IMR-90 (cell line): ENCODE data around the gene TNS3. TPM values are rescaled to one million over a fixed set of nuclear protein-coding genes. Genes with fewer than 3 reads are reported as not detected.

Source experiments
- ATAC-seq: fragments of 200-7000 bp; cut with Tn5 transposase; 2 replicates; pipeline ENCODE4 v1.9.1; 2020; ENCODE audit warnings: low read depth, mild to moderate bottlenecking, moderate library complexity
- BruUV-seq: library from RNA; stranded (reverse); fragments of 400-500 nt; replicated peaks from 2 replicates; lab custom pipeline; 2021; lab: Mats Ljungman, UMichigan
- CTCF ChIA-PET: fragments of 300-600 bp; formaldehyde crosslinking; extraction: SDS; loops from one replicate; lab custom pipeline; 2021; ENCODE audit warnings: antibody characterized with exemption; lab: Yijun Ruan, JAX
- POLR2A ChIA-PET: fragments of 300-600 bp; sonication (Branson Sonifier 250); formaldehyde crosslinking; loops from one replicate; lab custom pipeline; 2022; ENCODE audit warnings: antibody characterized with exemption; ENCODE audit not compliant: unreplicated experiment; lab: Charles Lee
- DNase-seq: peaks from one replicate; pipeline ENCODE4 v3.0.0; 2013
- H2AFZ ChIP-seq: replicated peaks from 2 replicates; pipeline ENCODE3; 2013; ENCODE audit warnings: low read length, mild to moderate bottlenecking; ENCODE audit not compliant: poor library complexity
- H2AK5ac ChIP-seq: 2 replicates; pipeline ENCODE4 v1.6.1; 2013; ENCODE audit warnings: low read depth, low read length, inconsistent platforms
- H2AK9ac ChIP-seq: replicated peaks from 2 replicates; pipeline ENCODE3; 2013; ENCODE audit warnings: mild to moderate bottlenecking, low read depth, low read length, moderate library complexity; ENCODE audit not compliant: poor library complexity
- H2BK120ac ChIP-seq: 2 replicates; pipeline ENCODE4 v1.6.1; 2013; ENCODE audit warnings: low read depth, low read length, inconsistent platforms
- H2BK15ac ChIP-seq: 3 replicates; pipeline ENCODE4 v1.6.1; 2013; ENCODE audit warnings: low read depth, low read length, inconsistent platforms
- H2BK20ac ChIP-seq: 2 replicates; pipeline ENCODE4 v1.6.1; 2013; ENCODE audit warnings: low read depth, mild to moderate bottlenecking, inconsistent platforms, low read length, moderate library complexity
- H2BK5ac ChIP-seq: 2 replicates; pipeline ENCODE4 v1.6.1; 2013; ENCODE audit warnings: mild to moderate bottlenecking, low read depth, low read length, inconsistent platforms; ENCODE audit not compliant: poor library complexity, severe bottlenecking
- H3K14ac ChIP-seq: replicated peaks from 2 replicates; pipeline ENCODE4 v1.6.1; 2013; ENCODE audit warnings: low read depth, low read length, inconsistent platforms
- H3K18ac ChIP-seq: 2 replicates; pipeline ENCODE4 v1.6.1; 2013; ENCODE audit warnings: low read depth, low read length, control low read depth
- H3K23ac ChIP-seq: 2 replicates; pipeline ENCODE4 v1.6.1; 2013; ENCODE audit warnings: low read depth, low read length, inconsistent platforms
- H3K27ac ChIP-seq: 2 replicates; pipeline ENCODE4 v1.5.1; 2013; ENCODE audit warnings: mild to moderate bottlenecking, control low read depth, low read length; ENCODE audit not compliant: insufficient read depth
- H3K27me3 ChIP-seq: 2 replicates; pipeline ENCODE4 v1.6.1; 2013; ENCODE audit warnings: low read length; ENCODE audit not compliant: control insufficient read depth, insufficient read depth
- H3K36me3 ChIP-seq: 2 replicates; pipeline ENCODE4 v1.6.1; 2013; ENCODE audit warnings: low read length, mixed read lengths; ENCODE audit not compliant: control insufficient read depth, insufficient read depth
- H3K4ac ChIP-seq: 2 replicates; pipeline ENCODE4 v1.6.1; 2013; ENCODE audit warnings: low read depth, low read length, inconsistent platforms
- H3K4me1 ChIP-seq: 2 replicates; pipeline ENCODE4 v1.6.1; 2013; ENCODE audit warnings: low read length, mixed read lengths; ENCODE audit not compliant: control insufficient read depth, insufficient read depth
- H3K4me2 ChIP-seq: 2 replicates; pipeline ENCODE4 v1.6.1; 2013; ENCODE audit warnings: low read depth, mild to moderate bottlenecking, control low read depth, low read length, moderate library complexity
- H3K4me3 ChIP-seq: 2 replicates; pipeline ENCODE4 v1.5.1; 2013; ENCODE audit warnings: low read depth, mild to moderate bottlenecking, control low read depth, low read length, moderate library complexity; ENCODE audit not compliant: insufficient read depth
- H3K56ac ChIP-seq: 2 replicates; pipeline ENCODE4 v1.6.1; 2013; ENCODE audit warnings: low read length, inconsistent platforms; ENCODE audit not compliant: insufficient read depth; ENCODE audit errors: extremely low read depth
- H3K79me1 ChIP-seq, 2 experiments: 2 replicates each; pipeline ENCODE4 v1.6.1; 2013; ENCODE audit warnings: low read length in 2 of 2, inconsistent platforms in 1 of 2, low read depth in 1 of 2
- H3K9ac ChIP-seq: 2 replicates; pipeline ENCODE4 v1.6.1; 2013; ENCODE audit warnings: low read depth, low read length, control low read depth
- H3K9me1 ChIP-seq: 2 replicates; pipeline ENCODE4 v1.6.1; 2013; ENCODE audit warnings: low read length, inconsistent platforms; ENCODE audit not compliant: insufficient read depth
- H3K9me3 ChIP-seq: 2 replicates; pipeline ENCODE4 v1.6.1; 2013; ENCODE audit warnings: low read length; ENCODE audit not compliant: control insufficient read depth, insufficient read depth
- H4K20me1 ChIP-seq: 2 replicates; pipeline ENCODE4 v1.6.1; 2013; ENCODE audit warnings: low read length, inconsistent platforms; ENCODE audit not compliant: insufficient read depth
- H4K5ac ChIP-seq: 2 replicates; pipeline ENCODE4 v1.6.1; 2013; ENCODE audit warnings: mild to moderate bottlenecking, low read depth, low read length, control low read depth
- H4K8ac ChIP-seq, 2 experiments: 2 replicates each; pipeline ENCODE4 v1.6.1; 2013; ENCODE audit warnings: low read depth in 2 of 2, low read length in 2 of 2, control low read depth in 1 of 2, inconsistent platforms in 1 of 2
- H4K91ac ChIP-seq: 2 replicates; pipeline ENCODE4 v1.6.1; 2013; ENCODE audit warnings: low read depth, low read length, inconsistent platforms; ENCODE audit not compliant: insufficient read depth
- BHLHE40 ChIP-seq: fragments of 150-350 bp; IDR thresholded peaks from 2 replicates; pipeline ENCODE4 v1.6.1; 2016; ENCODE audit warnings: mild to moderate bottlenecking, low read depth, low read length
- CEBPB ChIP-seq: IDR thresholded peaks from 2 replicates; pipeline ENCODE4 v1.6.1; 2012; ENCODE audit warnings: low read depth, low read length, improper control_type of control experiment
- CHD1 ChIP-seq: IDR thresholded peaks from 2 replicates; pipeline ENCODE4 v1.6.1; 2012; ENCODE audit warnings: low read depth, low read length, improper control_type of control experiment
- CTCF ChIP-seq: conservative IDR thresholded peaks from 2 replicates; pipeline ENCODE4 v1.5.1; 2012; ENCODE audit warnings: mild to moderate bottlenecking, low read depth, low read length, improper control_type of control experiment
- ELK1 ChIP-seq: fragments of 150-350 bp; IDR thresholded peaks from 2 replicates; pipeline ENCODE4 v1.6.1; 2016; ENCODE audit warnings: low read depth, mild to moderate bottlenecking, low read length, moderate library complexity, borderline replicate concordance
- FOS ChIP-seq: fragments of 150-350 bp; IDR thresholded peaks from 2 replicates; pipeline ENCODE4 v1.6.1; 2016; ENCODE audit warnings: low read depth, low read length
- MAZ ChIP-seq: IDR thresholded peaks from 2 replicates; pipeline ENCODE4 v1.6.1; 2012; ENCODE audit warnings: low read depth, mild to moderate bottlenecking, low read length, improper control_type of control experiment, moderate library complexity, borderline replicate concordance
- NFE2L2 ChIP-seq: fragments of 150-350 bp; IDR thresholded peaks from 2 replicates; pipeline ENCODE4 v1.6.1; 2016; ENCODE audit warnings: low read depth, mild to moderate bottlenecking, low read length
- POLR2A ChIP-seq: IDR thresholded peaks from 2 replicates; pipeline ENCODE4 v1.6.1; 2012; ENCODE audit warnings: mild to moderate bottlenecking, low read depth, low read length
- RAD21 ChIP-seq: IDR thresholded peaks from 2 replicates; pipeline ENCODE4 v1.6.1; 2012; ENCODE audit warnings: low read length, improper control_type of control experiment
- RCOR1 ChIP-seq: IDR thresholded peaks from 2 replicates; pipeline ENCODE4 v1.6.1; 2012; ENCODE audit warnings: mild to moderate bottlenecking, low read length, improper control_type of control experiment; ENCODE audit not compliant: insufficient replicate concordance
- RFX5 ChIP-seq: IDR thresholded peaks from 2 replicates; pipeline ENCODE4 v1.8.0; 2012; ENCODE audit warnings: low read depth, mild to moderate bottlenecking, low read length, moderate library complexity
- SMC3 ChIP-seq: fragments of 150-350 bp; IDR thresholded peaks from 2 replicates; pipeline ENCODE4 v1.6.1; 2016; ENCODE audit warnings: low read depth, mild to moderate bottlenecking, antibody characterized with exemption, low read length, moderate library complexity
- USF2 ChIP-seq: fragments of 150-350 bp; IDR thresholded peaks from 2 replicates; pipeline ENCODE4 v1.6.1; 2017; ENCODE audit warnings: mild to moderate bottlenecking, antibody characterized with exemption, low read length, low read depth
- WGBS, 2 experiments: methylation state at CpG; one replicate each; pipeline versions ENCODE4 v1.1.5 to v1.1.7; 2013; ENCODE audit warnings: missing lambda C conversion rate in 2 of 2; ENCODE audit not compliant: insufficient read length in 1 of 2; ENCODE audit errors: extremely low coverage in 2 of 2; 5-methylcytosine and 5-hydroxymethylcytosine counted together
- dilution Hi-C: fragments of 300-500 bp; cut with HindIII; formaldehyde crosslinking; loops from one replicate; pipeline ENCODE4 v1.14.3; 2018; ENCODE audit warnings: low sequenced_read_pairs; ENCODE audit not compliant: unreplicated experiment
- in situ Hi-C: fragments of 300-500 bp; cut with MboI; formaldehyde crosslinking; loops from 3 replicates; pipeline ENCODE4 v1.14.3; 2019; ENCODE audit warnings: low sequenced_read_pairs, inconsistent platforms, mixed read lengths
- intact Hi-C: fragments of 100-400 bp; cut with micrococcal nuclease; formaldehyde crosslinking; loops from 2 replicates; pipeline ENCODE4 v1.10.0; 2022
- polyA plus RNA-seq, 3 experiments: library from polyadenylated mRNA; depleted of rRNA; stranded (reverse); fragments of >200 nt; gene quantifications; 2 replicates each; pipeline ENCODE4 v1.2.3, GENCODE V29; 2012; ENCODE audit warnings: low replicate concordance in 1 of 3
- total RNA-seq: library from RNA; depleted of rRNA; stranded (reverse); fragments of >200 nt; gene quantifications from 2 replicates; pipeline ENCODE4 v1.2.3, GENCODE V29; 2012

Gene TNS3
- total and polyA plus RNA-seq, 2 of the 4 experiments (the other 2 are of a cell fraction): 64.3 to 79.2 TPM

GRCh38 chr7:47576031-47576865, 5.7 kb downstream of the TNS3 start:
- Histone ChIP-seq H3K9me3 (no peaks in the 10 kb centered on the region), H3K14ac (peak overlapping the region; percentile 74), H4K5ac (peak overlapping the region; percentile 11; the same call in 1 of the 2 replicates), H2BK5ac (peak overlapping the region; percentile 33), H3K9ac (peak overlapping the region; percentile 22; the same call in 1 of the 2 replicates), H3K9me1 (peaks cover 36% of the 10 kb centered on the region), H4K91ac (peak overlapping the region; percentile 67), H2AK5ac (peak overlapping the region; percentile 92), H3K18ac (peak overlapping the region; percentile 10; the same call in 1 of the 2 replicates), H2BK20ac (peak overlapping the region; percentile 73), H3K4me3 (no peak overlapping the region), H3K4me2 (peak overlapping the region; percentile 4; the same call in 1 of the 2 replicates), H3K4ac (peak overlapping the region; percentile 90), H3K27me3 (no peaks in the 10 kb centered on the region), H2AFZ (peak overlapping the region; percentile 25), H3K23ac (peak overlapping the region; percentile 87), H3K36me3 (peaks cover 6% of the 10 kb centered on the region), H3K79me1 (peaks cover 25 to 87% of the 10 kb centered on the region in 2 experiments), H3K4me1 (peaks cover 55% of the 10 kb centered on the region), H4K20me1 (peaks cover 15% of the 10 kb centered on the region; the same call in 1 of the 2 replicates), H2BK120ac (peak overlapping the region; percentile 92), H4K8ac (peak overlapping the region; percentile 66 to 98; a peak in 3 of 4 replicates), H2BK15ac (peak overlapping the region; percentile 21; the same call in 1 of the 3 replicates), H2AK9ac (peak overlapping the region; percentile 31), H3K56ac (peak overlapping the region; percentile 12; the same call in 1 of the 2 replicates), H3K27ac (peak overlapping the region; percentile 91)
- CTCF ChIA-PET: no interaction called here
- dilution Hi-C loops (no loop called here), in situ Hi-C loops (no loop called here), intact Hi-C loops (loop anchor here (10.0 kb wide), 1 partner anchor 311 kb away; no protein-coding TSS in a partner anchor)
- ATAC-seq (peak; percentile 52), DNase-seq (peak; percentile 68)
- POLR2A ChIA-PET: no interaction called here
- 53% methylated on average over 5 of the region's 13 CpGs; no CpG with 5 or more reads in 1 of the 2 experiments for WGBS, 2 experiments
- BruUV-seq: no TSS peak
- no peak for TF ChIP-seq CHD1
- TF ChIP-seq RAD21: no peak
- TF ChIP-seq RFX5: no peak
- TF ChIP-seq CEBPB: no peak
- TF ChIP-seq BHLHE40: no peak
- TF ChIP-seq CTCF: no peak
- no peak for TF ChIP-seq ELK1
- TF ChIP-seq MAZ: no peak
- no peak for TF ChIP-seq FOS
- TF ChIP-seq NFE2L2: no peak
- TF ChIP-seq POLR2A: no peak
- TF ChIP-seq USF2: no peak
- no peak for TF ChIP-seq SMC3
- no peak for TF ChIP-seq RCOR1
